Skin epidermis (tissue), 12 donors: Measurements from ENCODE around the gene FSTL1.
A peak's percentile ranks its signal among the peaks of the same experiment; 100 is the strongest.

Source experiments
- H3K27ac ChIP-seq, 21 experiments: fragments of 200-600 bp; sonication (generic) in 11 of 21; one replicate each; pipeline ENCODE4 v1.5.0; 2020; ENCODE audit warnings: mild to moderate bottlenecking in 3 of 21, inconsistent platforms in 2 of 21, moderate library complexity in 2 of 21
- H3K4me3 ChIP-seq, 7 experiments: fragments of 200-600 bp; sonication (generic) in 2 of 7; one replicate each; pipeline ENCODE4 v1.5.0; 2020; ENCODE audit warnings: inconsistent platforms in 2 of 7, mild to moderate bottlenecking in 2 of 7, moderate library complexity in 1 of 7

FSTL1 gene

DNA sequence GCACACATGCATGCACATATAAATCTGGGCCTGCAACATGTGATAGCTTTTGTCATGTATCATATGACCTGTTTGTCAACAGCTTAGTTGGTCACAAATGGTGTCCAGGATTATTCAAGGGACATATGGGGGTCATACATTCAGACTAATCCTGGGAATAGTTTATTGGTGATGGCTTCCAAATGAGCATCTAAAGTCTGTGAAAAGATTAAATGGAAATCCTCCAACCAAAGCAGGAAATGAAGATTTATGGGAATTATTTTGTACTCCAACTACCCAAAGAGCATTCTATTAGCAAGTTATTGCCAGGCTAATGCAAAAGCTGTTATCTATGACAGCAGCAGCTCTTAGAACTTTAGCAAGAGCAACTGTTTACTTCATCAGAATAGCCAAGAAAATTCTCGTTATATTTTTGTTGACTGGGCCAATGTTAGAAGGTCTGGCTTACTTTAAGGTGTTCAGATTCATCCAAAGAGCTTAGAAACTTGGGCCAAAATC, 7.1 kb downstream of the FSTL1 start:
- Histone ChIP-seq H3K4me3 (no peak overlapping the region), H3K27ac (no peak overlapping the region)

DNA sequence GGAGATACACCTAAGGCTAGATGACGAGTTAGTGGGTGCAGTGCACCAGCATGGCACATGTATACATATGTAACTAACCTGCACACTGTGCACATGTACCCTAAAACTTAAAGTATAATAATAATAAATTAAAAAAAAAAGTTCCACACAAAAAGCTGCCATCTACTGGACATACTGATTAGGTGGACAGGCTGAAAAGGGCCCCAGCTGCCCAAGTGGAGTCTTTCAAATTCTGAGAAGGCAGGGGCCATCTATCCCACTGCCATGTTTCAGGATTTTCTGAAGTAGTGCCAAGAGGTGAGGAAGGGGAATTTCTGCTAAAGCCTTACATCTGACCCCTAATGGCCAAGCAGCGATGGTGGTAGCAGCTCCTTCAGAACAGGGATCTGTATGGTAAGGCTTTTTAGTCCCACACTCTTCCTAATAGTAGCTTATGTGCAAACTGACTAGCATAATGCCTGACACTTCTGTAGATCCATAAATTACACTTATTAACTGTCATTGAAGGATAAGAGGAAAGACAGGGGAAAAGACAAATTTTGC, 7.7 kb downstream of the FSTL1 start:
- H3K4me3 ChIP-seq = no peak overlapping the region
- no peak overlapping the region for H3K27ac ChIP-seq

DNA sequence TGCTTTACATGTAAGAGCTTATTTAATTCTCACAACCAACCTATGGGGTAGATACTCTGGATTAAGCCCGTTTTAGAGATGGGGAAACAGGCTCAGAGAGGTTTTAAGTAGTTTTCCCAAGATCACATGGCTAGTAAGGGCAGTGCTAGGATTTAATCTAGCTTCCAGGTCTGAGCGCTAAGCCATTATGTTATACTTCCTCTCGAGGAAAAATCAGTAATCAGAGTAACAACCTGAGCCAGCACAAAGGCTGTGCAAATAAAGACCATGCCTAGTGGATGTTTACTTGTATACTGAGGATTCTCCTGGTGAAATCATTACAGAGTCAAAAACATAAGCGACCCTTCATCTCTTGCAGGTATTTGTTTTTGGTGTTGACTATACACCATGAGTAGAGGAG, 9.0 kb downstream of the FSTL1 start:
- Histone ChIP-seq H3K4me3 (no peak overlapping the region), H3K27ac (no peak overlapping the region)

- H3K27ac ChIP-seq = no peak overlapping the region
- H3K4me3 ChIP-seq = no peak overlapping the region
Observed at GRCh38 chr3:120440762-120441161, 10.0 kb downstream of the FSTL1 start.

DNA sequence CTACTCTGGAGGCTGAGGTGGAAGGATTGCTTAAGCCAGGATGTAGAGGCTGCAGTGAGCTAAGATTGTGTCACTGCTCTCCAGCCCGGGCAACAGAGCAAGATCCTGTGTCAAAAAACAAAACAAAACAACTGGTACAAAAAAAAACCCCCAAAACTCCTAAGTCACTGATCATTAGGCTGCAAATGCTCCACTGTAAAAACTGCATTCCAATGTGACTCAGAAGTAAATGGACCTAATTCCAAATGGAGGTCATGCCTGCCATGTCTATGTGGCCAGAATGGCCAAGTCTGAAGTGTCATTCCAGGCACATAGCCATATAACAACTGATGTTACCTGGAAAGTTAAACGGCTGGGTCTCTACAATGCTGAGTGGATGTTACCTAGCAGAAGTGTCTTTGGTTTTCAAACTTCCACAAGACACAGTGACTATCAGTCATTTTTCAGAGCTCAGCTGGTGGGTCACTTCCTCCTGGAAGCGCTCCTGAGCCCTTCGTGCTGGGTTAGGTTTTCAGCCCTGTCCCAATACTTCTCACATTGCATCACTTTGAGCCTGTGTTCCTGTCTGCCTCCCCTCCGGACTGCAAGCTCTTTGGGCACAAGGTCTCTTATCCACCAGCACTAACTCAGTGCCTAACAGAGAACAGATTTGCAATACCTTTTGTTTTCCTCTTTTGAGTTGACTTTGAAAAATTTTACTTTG, 10.6 kb downstream of the FSTL1 start:
- H3K4me3 ChIP-seq = no peak overlapping the region
- peak overlapping the region in 6 of 21 experiments; percentile 3 to 56 (median 22) for H3K27ac ChIP-seq

DNA sequence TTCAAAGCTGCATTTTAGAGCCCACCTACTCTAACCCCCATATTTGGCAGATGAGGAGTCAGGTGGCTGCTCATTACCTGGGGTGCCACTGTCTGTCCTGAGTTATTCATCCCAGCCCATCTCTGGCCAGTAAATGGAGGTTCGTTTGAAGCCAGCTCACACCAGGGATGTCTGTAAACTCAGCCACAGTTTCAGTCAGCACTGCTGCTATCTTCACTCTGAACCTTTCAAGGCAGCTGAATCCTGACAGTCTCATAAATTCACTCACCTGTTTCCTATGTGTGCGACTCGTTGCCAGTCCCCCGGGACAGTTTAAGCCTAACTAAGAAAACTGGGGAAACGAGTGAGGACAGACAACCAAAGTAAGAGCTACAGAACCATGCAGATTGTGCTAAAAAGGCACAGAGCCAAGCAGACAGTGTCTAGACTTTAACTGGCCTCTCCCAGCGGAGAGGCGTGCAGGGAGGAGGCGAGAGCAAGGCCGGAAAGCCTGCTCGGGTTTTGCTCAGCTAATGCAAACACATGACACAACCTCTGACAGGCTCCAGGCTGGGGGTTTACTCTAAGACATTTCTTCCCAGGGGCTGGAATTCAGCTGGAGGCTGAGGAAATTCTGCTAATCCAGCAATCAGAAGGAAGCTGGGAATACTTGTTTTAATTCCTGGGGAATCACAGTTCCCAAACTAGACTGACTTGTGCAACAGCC, 12.0 kb downstream of the FSTL1 start:
- H3K4me3 ChIP-seq = no peak overlapping the region

GRCh38 chr3:120438216-120438615, 12.6 kb downstream of the FSTL1 start:
- no peak overlapping the region for H3K4me3 ChIP-seq
- peak overlapping the region in 5 of 21 experiments; percentile 3 to 67 (median 47) for H3K27ac ChIP-seq

More for the DNA sequence above, 12.0 kb downstream of the FSTL1 start:
- H3K27ac ChIP-seq = peak overlapping the region in 6 of 21 experiments; percentile 3 to 67 (median 50)

- Histone ChIP-seq H3K27ac (no peak overlapping the region), H3K4me3 (no peak overlapping the region)
Observed at GRCh38 chr3:120437559-120437958, 13.2 kb downstream of the FSTL1 start.

- H3K27ac ChIP-seq = peak overlapping the region in 6 of 21 experiments; percentile 5 to 55 (median 24)
- H3K4me3 ChIP-seq = no peak overlapping the region
Observed at GRCh38 chr3:120436523-120437050, 14.2 kb downstream of the FSTL1 start.

GRCh38 chr3:120435621-120436020, 15.2 kb downstream of the FSTL1 start:
- Histone ChIP-seq H3K4me3 (no peak overlapping the region), H3K27ac (peak overlapping the region in 5 of 21 experiments; percentile 9 to 55 (median 31))

DNA sequence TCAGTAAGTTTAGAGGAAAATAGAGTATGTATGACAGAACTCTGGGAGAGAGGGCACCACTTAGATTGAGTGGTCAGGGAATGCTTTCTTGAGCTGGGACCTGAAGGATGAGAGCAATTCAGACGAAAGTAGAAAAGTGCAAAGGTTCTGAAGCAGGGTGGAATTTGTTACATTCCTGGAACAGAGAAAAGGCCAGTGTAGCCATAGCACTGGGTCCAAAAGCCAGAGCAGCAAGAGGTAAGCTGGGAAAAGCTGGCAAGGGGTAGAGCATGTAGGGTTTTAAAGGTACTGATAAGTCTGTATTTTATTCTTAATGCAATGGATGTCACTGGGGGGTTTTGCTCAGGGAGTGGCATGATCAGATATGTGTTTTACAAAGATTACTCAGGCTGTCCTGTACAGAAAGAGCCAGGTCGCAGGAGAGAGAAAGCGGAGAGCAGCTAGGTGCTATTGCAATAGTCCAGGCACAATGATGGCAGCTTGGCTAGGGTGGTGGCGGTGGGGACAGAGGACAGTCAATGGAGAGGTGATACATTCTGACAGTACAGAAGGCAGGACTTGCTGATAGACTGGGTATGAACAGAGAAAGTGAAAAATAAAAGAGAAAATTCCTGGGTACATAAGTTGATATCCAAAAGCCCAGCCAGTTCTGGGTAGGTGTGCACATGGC, 17.0 kb downstream of the FSTL1 start:
- Histone ChIP-seq H3K4me3 (no peak overlapping the region), H3K27ac (peak overlapping the region in 1 of 21 experiments; percentile 17)

DNA sequence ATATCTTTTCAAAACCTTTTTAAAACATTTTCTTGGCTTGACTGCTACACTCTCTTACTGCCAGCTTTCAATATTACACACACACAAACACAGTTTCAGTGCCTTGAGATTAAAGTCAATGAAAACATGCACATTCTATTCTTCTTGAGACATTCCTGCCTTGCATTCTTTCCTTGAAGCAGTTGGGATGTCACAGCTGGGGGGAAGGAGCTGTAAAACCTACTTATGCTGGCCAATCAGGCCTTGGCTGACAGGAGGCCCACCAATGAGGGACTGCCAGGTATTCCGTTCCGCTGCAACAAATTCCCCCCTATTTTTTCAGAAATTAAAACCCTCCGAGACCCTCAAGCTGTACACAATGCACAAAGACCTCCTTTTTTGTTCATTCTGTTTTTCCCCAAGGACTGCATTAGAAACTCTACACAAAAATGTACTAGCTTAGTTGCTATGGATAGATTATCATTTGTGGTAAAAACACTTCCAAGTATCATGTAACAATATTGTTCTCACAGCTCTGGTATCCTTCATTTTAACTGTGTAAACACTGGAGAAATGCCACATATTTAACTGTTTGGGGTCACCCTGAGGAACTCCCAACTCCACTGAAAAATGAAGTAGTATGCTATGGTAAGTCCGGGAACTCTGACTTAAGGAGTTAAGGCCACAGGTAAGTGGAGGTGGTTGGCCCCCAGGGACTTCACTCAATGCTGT, 18.5 kb downstream of the FSTL1 start:
- no peak overlapping the region for H3K4me3 ChIP-seq
- H3K27ac ChIP-seq = peak overlapping the region in 1 of 21 experiments; percentile 2

GRCh38 chr3:120429921-120430361, 20.9 kb downstream of the FSTL1 start:
- H3K27ac ChIP-seq = peak overlapping the region in 4 of 21 experiments; percentile 5 to 36 (median 11)
- H3K4me3 ChIP-seq = no peak overlapping the region

GRCh38 chr3:120428924-120429323, 21.9 kb downstream of the FSTL1 start:
- H3K4me3 ChIP-seq = no peak overlapping the region
- peak overlapping the region in 2 of 21 experiments; percentile 5 to 28 for H3K27ac ChIP-seq

GRCh38 chr3:120427201-120427600, 23.6 kb downstream of the FSTL1 start:
- H3K4me3 ChIP-seq = no peak overlapping the region
- H3K27ac ChIP-seq = peak overlapping the region in 1 of 21 experiments; percentile 45

- Histone ChIP-seq H3K27ac (peak overlapping the region in 3 of 21 experiments; percentile 26 to 55 (median 28)), H3K4me3 (no peak overlapping the region)
Observed at GRCh38 chr3:120425572-120426250, 25.1 kb downstream of the FSTL1 start.

DNA sequence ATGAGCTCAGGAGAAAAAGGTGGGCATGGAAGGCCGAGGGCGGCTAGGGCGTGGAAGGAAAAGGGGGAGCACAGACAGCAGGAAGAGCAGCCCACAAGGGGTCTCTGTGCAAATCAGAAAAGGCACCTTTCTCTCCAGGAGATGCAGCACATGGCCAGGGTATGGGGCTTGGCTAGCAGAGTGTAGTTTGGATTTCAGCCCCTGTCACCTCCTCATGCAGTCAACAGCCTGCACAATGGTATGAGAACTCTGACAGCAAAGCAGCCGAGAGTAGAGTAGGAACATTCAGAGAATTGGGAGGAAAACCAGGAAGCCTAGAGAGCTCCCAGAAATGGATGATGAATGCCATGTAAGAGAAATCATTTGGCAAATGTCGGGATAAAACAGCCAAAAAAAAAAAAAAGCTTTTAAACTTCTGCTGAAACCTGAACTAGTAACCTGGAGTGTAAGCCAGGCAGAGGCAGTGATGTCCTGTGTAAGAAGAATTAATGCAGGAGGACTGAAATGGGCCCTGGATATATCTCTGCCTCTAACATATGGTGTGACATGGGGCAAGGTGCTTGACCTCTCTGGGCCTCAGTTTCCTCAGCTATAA, 25.7 kb downstream of the FSTL1 start:
- H3K27ac ChIP-seq = peak overlapping the region in 5 of 21 experiments; percentile 17 to 63 (median 55)
- H3K4me3 ChIP-seq = no peak overlapping the region

- H3K4me3 ChIP-seq = no peak overlapping the region
- peak overlapping the region in 5 of 21 experiments; percentile 17 to 63 (median 55) for H3K27ac ChIP-seq
Observed at GRCh38 chr3:120424506-120424905, 26.3 kb downstream of the FSTL1 start.
